GM13976 (cell line): Measurements from ENCODE around the gene SOX30.

Experiments used
- DNase-seq: peaks from one replicate; pipeline ENCODE4 v3.0.0; 2012; ENCODE audit warnings: low spot score
- CTCF ChIP-seq: IDR thresholded peaks from 2 replicates; pipeline ENCODE4 v1.5.1; 2012; ENCODE audit warnings: borderline replicate concordance, mild to moderate bottlenecking; ENCODE audit not compliant: insufficient read depth; ENCODE audit errors: extremely low read depth, missing control alignments, control extremely low read depth
- in situ Hi-C: fragments of 300-500 bp; cut with MboI; formaldehyde crosslinking; loops from one replicate; pipeline ENCODE4 v1.12.0; 2022; ENCODE audit warnings: low sequenced_read_pairs, mixed read lengths, inconsistent platforms; ENCODE audit not compliant: unreplicated experiment

The SOX30 gene

GRCh38 chr5:157659868-157660660, 7.8 kb upstream of the SOX30 start:
- in situ Hi-C loops = no loop called here
- TF ChIP-seq CTCF = no peak

GRCh38 chr5:157658893-157659292, 6.7 kb upstream of the SOX30 start:
- in situ Hi-C loops = no loop called here
- DNase-seq = no peak
- TF ChIP-seq CTCF = no peak

More at GRCh38 chr5:157659868-157660660, 7.8 kb upstream of the SOX30 start:
- DNase-seq = no peak

- no peak for DNase-seq
- in situ Hi-C loops = no loop called here
- TF ChIP-seq CTCF = no peak
These were observed 5.3 kb upstream of the SOX30 start for GRCh38 chr5:157657516-157657915.

GRCh38 chr5:157651623-157652376, 438 bp downstream of the SOX30 start:
- DNase-seq = peak; percentile 80
- TF ChIP-seq CTCF = peak; percentile 24
- in situ Hi-C loops = no loop called here

- in situ Hi-C loops = no loop called here
- no peak for DNase-seq
- no peak for TF ChIP-seq CTCF
These were observed 1.1 kb downstream of the SOX30 start for GRCh38 chr5:157650991-157651611.

GRCh38 chr5:157649101-157649500, 3.1 kb downstream of the SOX30 start:
- in situ Hi-C loops = no loop called here
- no peak for TF ChIP-seq CTCF
- DNase-seq = no peak
